ENCODE measurements around the gene JCHAIN.
A peak's percentile ranks its signal among the peaks of the same experiment; 100 is the strongest.

Gene JCHAIN

GRCh38 chr4:70613306-70614183 lies 52.8 kb downstream of the JCHAIN start:
- TF ChIP-seq CTCF (IDR thresholded peaks at IDR 0.05; ENCODE audit: low read length, missing control alignments), result no peak
- DNase-seq (ENCODE audit: low read depth), result peak; percentile 23
- peak overlapping the region; percentile 33 for H3K4me3 ChIP-seq (replicated peaks; ENCODE audit: low read depth, low read length)

- no peak for DNase-seq (ENCODE audit: low read depth)
- no peak for TF ChIP-seq CTCF (IDR thresholded peaks at IDR 0.05; ENCODE audit: low read length, missing control alignments)
- no peak overlapping the region for H3K4me3 ChIP-seq (replicated peaks; ENCODE audit: low read depth, low read length)
These were observed 58.0 kb downstream of the JCHAIN start for GRCh38 chr4:70608324-70608723.

- no peak for TF ChIP-seq CTCF (IDR thresholded peaks at IDR 0.05; ENCODE audit: low read length, missing control alignments)
- no peak for DNase-seq (ENCODE audit: low read depth)
These were observed 58.9 kb downstream of the JCHAIN start for GRCh38 chr4:70607334-70607853.

GRCh38 chr4:70606459-70606858 lies 59.8 kb downstream of the JCHAIN start:
- H3K4me3 ChIP-seq (replicated peaks; ENCODE audit: low read depth, low read length), result no peak overlapping the region
- DNase-seq (ENCODE audit: low read depth), result no peak
- no peak for TF ChIP-seq CTCF (IDR thresholded peaks at IDR 0.05; ENCODE audit: low read length, missing control alignments)

More at GRCh38 chr4:70607334-70607853, 58.9 kb downstream of the JCHAIN start:
- no peak overlapping the region for H3K4me3 ChIP-seq (replicated peaks; ENCODE audit: low read depth, low read length)

Measured in fibroblast of pulmonary artery (primary cell).